ENCODE measurements around the gene DYNLT4.
"Not testable (repeated sequence)": the region's sequence is repeated elsewhere in the genome, so short reads cannot be mapped to it uniquely, and the experiment has no call there.

DYNLT4 gene

DNA sequence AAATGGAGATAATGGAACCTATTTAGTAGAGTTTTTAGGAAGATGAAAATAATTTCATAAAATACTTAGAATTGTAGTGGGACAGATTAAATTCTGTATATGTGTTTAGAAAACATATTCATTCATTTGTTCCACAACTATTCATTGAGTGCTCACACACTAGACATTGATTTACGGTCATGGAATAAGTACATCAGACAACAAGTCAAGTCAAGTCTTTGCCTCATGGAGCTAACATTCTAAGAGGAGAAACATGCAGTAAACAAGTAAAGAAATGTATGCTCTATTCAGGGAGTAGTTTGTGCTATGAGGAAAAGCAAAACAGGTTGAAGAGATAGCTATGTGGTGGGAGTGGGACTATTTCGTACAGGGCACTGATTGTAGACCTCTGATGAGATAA lies 10.2 kb upstream of the DYNLT4 start:
- no peak overlapping the region for H3K4me3 ChIP-seq (ENCODE audit: control insufficient read depth, low read depth, low read length)
- DNase-seq (ENCODE audit: low read depth) = no peak
- TF ChIP-seq, protein P1, sequence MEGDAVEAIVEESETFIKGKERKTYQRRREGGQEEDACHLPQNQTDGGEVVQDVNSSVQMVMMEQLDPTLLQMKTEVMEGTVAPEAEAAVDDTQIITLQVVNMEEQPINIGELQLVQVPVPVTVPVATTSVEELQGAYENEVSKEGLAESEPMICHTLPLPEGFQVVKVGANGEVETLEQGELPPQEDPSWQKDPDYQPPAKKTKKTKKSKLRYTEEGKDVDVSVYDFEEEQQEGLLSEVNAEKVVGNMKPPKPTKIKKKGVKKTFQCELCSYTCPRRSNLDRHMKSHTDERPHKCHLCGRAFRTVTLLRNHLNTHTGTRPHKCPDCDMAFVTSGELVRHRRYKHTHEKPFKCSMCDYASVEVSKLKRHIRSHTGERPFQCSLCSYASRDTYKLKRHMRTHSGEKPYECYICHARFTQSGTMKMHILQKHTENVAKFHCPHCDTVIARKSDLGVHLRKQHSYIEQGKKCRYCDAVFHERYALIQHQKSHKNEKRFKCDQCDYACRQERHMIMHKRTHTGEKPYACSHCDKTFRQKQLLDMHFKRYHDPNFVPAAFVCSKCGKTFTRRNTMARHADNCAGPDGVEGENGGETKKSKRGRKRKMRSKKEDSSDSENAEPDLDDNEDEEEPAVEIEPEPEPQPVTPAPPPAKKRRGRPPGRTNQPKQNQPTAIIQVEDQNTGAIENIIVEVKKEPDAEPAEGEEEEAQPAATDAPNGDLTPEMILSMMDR (IDR thresholded peaks at IDR 0.05; ENCODE audit: control insufficient read depth, insufficient read depth, low read depth, low read length, missing control alignments) = no peak

DNA sequence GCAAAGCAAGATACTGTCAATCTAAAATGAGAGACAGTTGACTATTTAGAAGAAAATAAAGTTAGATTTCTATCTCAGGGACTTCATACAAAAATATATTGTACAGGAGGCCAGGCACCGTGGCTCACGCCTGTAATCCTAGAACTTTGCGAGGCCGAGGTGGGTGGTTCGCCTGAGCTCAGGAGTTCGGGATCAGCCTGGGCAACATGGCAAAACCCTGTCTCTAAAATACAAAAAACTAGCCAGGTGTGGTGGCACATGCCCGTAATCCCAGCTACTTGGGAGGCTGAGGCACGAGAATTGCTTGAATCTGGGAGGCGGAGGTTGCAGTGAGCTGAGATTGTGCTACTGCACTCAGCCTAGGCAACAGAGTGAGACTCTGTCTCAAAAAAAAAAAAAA lies 8.8 kb upstream of the DYNLT4 start:
- H3K4me3 ChIP-seq (ENCODE audit: control insufficient read depth, low read depth, low read length); DNase-seq (ENCODE audit: low read depth): not testable (repeated sequence)

DNA sequence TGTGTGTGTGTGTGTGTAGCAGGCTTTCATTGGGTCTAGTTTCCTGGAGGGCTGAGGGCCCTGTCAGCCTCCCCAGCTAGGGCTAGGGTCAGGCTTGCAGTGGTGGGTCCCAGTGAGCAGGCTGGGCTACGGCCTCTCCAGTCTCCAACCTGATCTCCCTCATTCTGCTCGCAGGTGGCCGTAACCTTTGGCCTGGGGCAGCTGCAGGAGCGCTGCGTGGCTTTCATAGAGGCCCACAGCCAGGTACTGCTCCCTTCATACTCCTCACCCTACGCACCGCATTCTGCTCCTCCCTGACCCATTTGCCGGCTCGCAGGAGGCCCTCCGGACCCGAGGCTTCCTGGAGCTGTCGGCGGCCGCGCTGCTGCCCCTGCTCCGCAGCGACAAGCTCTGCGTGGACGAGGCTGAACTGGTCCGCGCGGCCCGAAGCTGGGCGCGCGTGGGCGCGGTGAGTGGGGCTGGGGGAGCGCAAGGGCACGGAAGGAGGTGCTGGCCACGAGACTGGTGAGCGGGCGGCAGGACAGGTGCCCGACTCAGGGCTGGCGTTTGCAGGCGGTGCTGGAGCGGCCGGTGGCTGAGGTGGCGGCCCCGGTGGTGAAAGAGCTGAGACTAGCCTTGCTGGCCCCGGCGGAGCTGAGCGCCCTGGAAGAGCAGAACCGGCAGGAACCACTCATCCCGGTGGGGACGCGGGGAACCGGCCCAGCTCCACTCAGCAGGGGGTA lies 5.8 kb upstream of the DYNLT4 start:
- no peak overlapping the region for H3K4me3 ChIP-seq (ENCODE audit: control insufficient read depth, low read depth, low read length)
- DNase-seq (ENCODE audit: low read depth) = no peak
- TF ChIP-seq, protein P1 (IDR thresholded peaks at IDR 0.05; ENCODE audit: control insufficient read depth, insufficient read depth, low read depth, low read length, missing control alignments) = no peak

DNA sequence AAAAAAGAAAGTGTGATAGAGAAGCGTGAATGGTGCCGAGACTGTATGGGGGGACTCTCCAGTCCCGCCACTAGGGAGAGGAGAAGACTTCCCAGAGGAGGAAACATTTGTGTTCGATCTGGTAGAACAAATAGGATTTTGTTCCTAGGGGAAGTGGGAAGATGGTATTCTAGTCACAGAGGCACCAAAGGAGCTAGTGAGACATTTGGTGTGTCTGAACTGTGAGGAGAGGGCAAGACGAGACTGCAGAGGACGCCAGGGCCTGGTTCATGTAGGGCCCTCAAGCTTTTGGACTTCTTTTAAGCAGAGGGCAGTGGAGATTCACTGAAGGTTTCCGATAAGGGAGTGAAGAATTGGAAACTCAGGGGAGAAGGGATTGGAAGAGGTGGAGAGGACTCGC lies 4.1 kb upstream of the DYNLT4 start:
- TF ChIP-seq, protein P1 (IDR thresholded peaks at IDR 0.05; ENCODE audit: control insufficient read depth, insufficient read depth, low read depth, low read length, missing control alignments) = no peak
- DNase-seq (ENCODE audit: low read depth) = no peak
- no peak overlapping the region for H3K4me3 ChIP-seq (ENCODE audit: control insufficient read depth, low read depth, low read length)

DNA sequence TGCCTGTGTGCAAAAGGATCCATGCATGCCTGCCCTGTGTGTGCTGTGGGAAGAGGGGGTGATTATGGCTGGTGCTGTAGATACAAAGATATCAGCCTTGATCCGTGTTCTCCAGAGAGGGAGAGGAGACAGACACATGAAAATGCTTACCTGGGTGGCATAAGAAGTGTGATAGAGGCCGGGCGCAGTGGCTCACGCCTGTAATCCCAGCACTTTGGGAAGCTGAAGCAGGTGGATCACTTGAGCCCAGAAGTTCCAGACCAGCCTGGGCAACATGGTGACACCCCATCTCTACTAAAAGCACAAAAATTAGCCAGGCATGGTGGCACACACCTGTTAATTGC lies 3.6 kb upstream of the DYNLT4 start:
- DNase-seq (ENCODE audit: low read depth); H3K4me3 ChIP-seq (ENCODE audit: control insufficient read depth, low read depth, low read length): not testable (repeated sequence)

DNA sequence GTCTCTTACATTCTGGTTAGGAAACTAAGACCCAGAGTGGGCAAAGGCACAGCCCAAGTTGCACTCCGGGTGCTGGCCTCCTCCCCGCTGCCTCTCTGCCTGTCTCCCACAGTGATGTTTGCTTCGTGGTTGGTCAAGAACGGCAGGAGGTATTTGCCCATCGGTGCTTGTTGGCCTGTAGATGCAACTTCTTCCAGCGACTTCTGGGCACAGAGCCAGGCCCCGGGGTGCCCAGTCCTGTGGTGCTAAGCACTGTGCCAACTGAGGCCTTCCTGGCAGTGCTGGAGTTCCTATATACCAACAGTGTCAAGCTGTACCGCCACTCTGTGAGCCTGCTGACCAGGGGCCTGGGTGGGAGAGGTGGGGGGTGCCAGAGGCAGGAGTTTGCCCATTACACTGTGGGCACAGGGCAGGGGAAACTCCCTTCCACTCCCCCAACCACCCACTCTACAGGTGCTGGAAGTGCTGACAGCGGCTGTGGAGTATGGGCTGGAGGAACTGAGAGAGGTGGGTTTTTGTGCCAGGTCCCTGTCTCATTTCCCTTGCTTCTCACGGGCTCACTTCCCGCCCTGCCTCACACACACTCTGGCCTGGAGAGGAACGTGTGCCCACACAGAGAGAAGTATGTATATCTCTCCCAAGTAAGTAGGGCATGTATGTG lies 3.1 kb upstream of the DYNLT4 start:
- TF ChIP-seq, protein P1 (IDR thresholded peaks at IDR 0.05; ENCODE audit: control insufficient read depth, insufficient read depth, low read depth, low read length, missing control alignments) = no peak
- H3K4me3 ChIP-seq (ENCODE audit: control insufficient read depth, low read depth, low read length) = peak overlapping the region; percentile 42
- DNase-seq (ENCODE audit: low read depth) = no peak

DNA sequence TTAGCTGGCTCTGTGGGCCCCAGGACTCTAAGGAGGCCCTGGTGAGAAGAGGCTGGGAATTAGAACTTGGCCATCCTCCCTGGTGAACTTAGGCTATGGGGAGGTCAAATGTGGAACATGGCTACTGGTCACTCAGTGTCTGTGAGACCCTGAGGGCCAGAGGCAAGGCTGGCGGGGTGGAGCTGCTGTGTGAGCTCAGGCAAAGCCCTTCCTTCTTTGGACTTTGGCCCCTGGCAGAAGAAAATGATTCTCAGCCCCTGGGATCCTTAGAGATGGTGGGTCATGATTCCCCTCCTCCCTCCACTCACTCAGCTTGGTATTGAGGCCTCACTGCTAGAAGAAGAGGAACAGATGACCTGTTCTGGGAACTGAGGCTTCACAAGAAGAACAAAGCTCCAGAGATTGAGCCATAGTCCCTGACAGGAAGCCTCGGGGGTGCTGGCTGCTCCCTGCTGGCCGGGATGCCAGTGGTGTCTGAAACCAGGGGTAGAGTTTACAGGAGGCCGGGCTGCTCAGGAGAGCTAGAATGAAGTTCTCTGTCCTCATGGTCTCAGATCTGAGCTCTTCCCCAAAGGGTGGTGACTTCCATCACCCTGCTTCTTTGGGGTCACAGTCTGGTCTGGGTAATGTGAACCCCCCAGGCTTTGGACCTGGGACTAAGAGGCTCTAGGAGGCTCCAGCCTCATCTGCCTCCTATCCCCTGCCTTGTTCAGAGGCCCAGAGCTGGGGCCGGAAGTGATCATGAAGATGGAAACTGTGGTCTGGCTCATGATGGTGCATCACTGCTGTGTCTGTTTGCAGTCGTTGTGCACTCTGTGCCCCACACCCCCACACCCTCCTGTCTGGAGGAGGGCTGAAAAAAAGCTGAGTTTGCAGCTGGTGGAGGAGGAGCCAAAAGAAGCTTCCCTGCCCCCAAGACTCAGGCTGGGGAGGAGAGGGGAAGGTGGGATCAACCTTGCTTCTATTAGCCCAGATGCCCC lies 2.1 kb upstream of the DYNLT4 start:
- TF ChIP-seq, protein P1 (IDR thresholded peaks at IDR 0.05; ENCODE audit: control insufficient read depth, insufficient read depth, low read depth, low read length, missing control alignments) = peak; percentile 29
- no peak for DNase-seq (ENCODE audit: low read depth)
- peak overlapping the region; percentile 42 for H3K4me3 ChIP-seq (ENCODE audit: control insufficient read depth, low read depth, low read length)
